ENCODE measurements around the gene SCGB2A2. TPM values are rescaled to one million over a fixed set of nuclear protein-coding genes. Genes with fewer than 3 reads are reported as not detected.

The SCGB2A2 gene
- not detected in 2 replicates for total RNA-seq (2013; cell fraction: nucleolus; rRNA removed)
- not detected in 2 replicates for total RNA-seq (2014; rRNA removed)
- not detected in 2 replicates for total RNA-seq (2014; rRNA removed; fragmentation: Illumina TruSeq; extraction: Trizol)
- total RNA-seq (2021), result not detected in 2 replicates
- polyA plus RNA-seq (2011; ENCODE audit: low read depth), result not detected
- not detected in 2 replicates for polyA plus RNA-seq (2011; rRNA removed)
- polyA plus RNA-seq (2011; cell fraction: cytosol; rRNA removed), result not detected in 2 replicates
- polyA plus RNA-seq (2011; cell fraction: nucleus; rRNA removed), result not detected in 2 replicates
- polyA plus RNA-seq (2012), result not detected in 2 replicates
- polyA plus RNA-seq (2014; fragmentation: Illumina TruSeq; extraction: Trizol), result not detected in 2 replicates
- not detected for polyA plus RNA-seq (2014; fragmentation: Nextera tagmentation; extraction: Ambion mirVana)
- not detected in 2 replicates for polyA plus RNA-seq (2014; rRNA removed)
- not detected for polyA plus RNA-seq (2016; fragmentation: Nextera tagmentation; extraction: Ambion mirVana)
- polyA minus RNA-seq (2011; rRNA and poly(A)+ RNA removed), result not detected in 2 replicates
- polyA minus RNA-seq (2011; cell fraction: cytosol; rRNA and poly(A)+ RNA removed), result not detected in 2 replicates
- polyA minus RNA-seq (2011; cell fraction: nucleus; rRNA and poly(A)+ RNA removed), result not detected in 2 replicates
- not detected for Bru-seq, nascent RNA
- not detected for BruChase-seq, experiment 1, labeled RNA remaining after a 6-hour chase
- not detected for BruChase-seq, experiment 2, labeled RNA remaining after a 2-hour chase
- long read RNA-seq, experiment 1, result 0 reads
- long read RNA-seq, experiment 2, result 0 reads

GRCh38 chr11:62269654-62270278 is at the start of gene SCGB2A2:
TSS of gene SCGB2A2 (plus strand) at chr11:62270158. CDS start at chr11:62270217, 59 bp downstream.
- no peak within 1 kb of the TSS for H3K4me2 ChIP-seq (ENCODE audit: control insufficient read depth, insufficient read depth)
- RAD21 ChIA-PET (ENCODE audit: unreplicated experiment), result no interaction called here
- H3K9ac ChIP-seq (ENCODE audit: control insufficient read depth, insufficient read depth, low read length), result no peak within 1 kb of the TSS

More at GRCh38 chr11:62269654-62270278, at the start of gene SCGB2A2:
- no peak within 1 kb of the TSS for H3K27ac ChIP-seq (ENCODE audit: control insufficient read depth, insufficient read depth)
- no peaks in the 10 kb centered on the region; a peak in 1 of 4 replicates for H3K27me3 ChIP-seq (replicated peaks in 1 of 2; ENCODE audit: control insufficient read depth in 2 of 2, insufficient read depth in 2 of 2, low read length in 1 of 2)
- no peaks in the 10 kb centered on the region for H3K79me2 ChIP-seq (ENCODE audit: control insufficient read depth, insufficient read depth, low read length)
- H3K4me3 ChIP-seq, result no peak within 1 kb of the TSS
- DNase-seq (ENCODE audit: low read depth, low spot score) (no peak), FAIRE-seq (no peak), ATAC-seq (no peak; the same call in 2 of the 3 replicates)
- in situ Hi-C loops (cut with MboI), result no loop called here
- 52% methylated on average over 10 of the region's 10 CpGs for WGBS (ENCODE audit: insufficient coverage, insufficient replicate concordance, low lambda C conversion rate, missing lambda C conversion rate)
- no peaks in the 10 kb centered on the region for H3K4me1 ChIP-seq (ENCODE audit: control insufficient read depth, insufficient read depth, low read length)
- POLR2A ChIA-PET, result no interaction called here
- intact Hi-C loops (cut with micrococcal nuclease; ENCODE audit: unreplicated experiment), result no loop called here
- H3K36me3 ChIP-seq (ENCODE audit: control insufficient read depth in 2 of 2, insufficient read depth in 2 of 2, low read length in 1 of 2), result no peaks in the 10 kb centered on the region
- H4K20me1 ChIP-seq (ENCODE audit: control insufficient read depth, insufficient read depth), result no peaks in the 10 kb centered on the region
- H2AFZ ChIP-seq (ENCODE audit: control insufficient read depth, low read depth, low read length), result no peak within 1 kb of the TSS
- SMC1A ChIA-PET (ENCODE audit: uncharacterized antibody, unreplicated experiment), result no interaction called here
- CTCF ChIA-PET, result no interaction called here
- H3K9me3 ChIP-seq (replicated peaks; ENCODE audit: control insufficient read depth, insufficient read depth, low read length), result no peaks in the 10 kb centered on the region
- no TSS peak for BruUV-seq (replicated peaks)
- peak; percentile 5 to 31 (median 23); a peak in 2 of 6 replicates for TF ChIP-seq CTCF (IDR thresholded peaks at IDR 0.05 in 2 of 3, conservative IDR thresholded peaks at IDR 0.05 in 1 of 3; ENCODE audit: control insufficient read depth in 2 of 3, extremely low read depth in 1 of 3, insufficient read depth in 1 of 3, low read depth in 3 of 3, low read length in 3 of 3)
- no peak for TF ChIP-seq CBX5 (IDR thresholded peaks at IDR 0.05; ENCODE audit: low read depth)
- TF ChIP-seq NR2C1 (IDR thresholded peaks at IDR 0.05), result no peak
- no peak for TF ChIP-seq RBBP5 (conservative IDR thresholded peaks at IDR 0.05)
